HG03066 (cell line): ENCODE results near the gene DNM1.
"Not testable (repeated sequence)": the region's sequence is repeated elsewhere in the genome, so short reads cannot be mapped to it uniquely, and the experiment has no call there.

Experiments
- ATAC-seq: cut with Tn5 transposase; IDR thresholded peaks from one replicate; pipeline ENCODE4 v1.9.1; 2021; ENCODE audit warnings: low read depth; ENCODE audit not compliant: unreplicated experiment

Gene DNM1

GRCh38 chr9:128219831-128220230 lies 16.7 kb downstream of the DNM1 start:
- ATAC-seq: no peak

GRCh38 chr9:128222026-128222425 lies 18.8 kb downstream of the DNM1 start:
- no peak for ATAC-seq

DNA sequence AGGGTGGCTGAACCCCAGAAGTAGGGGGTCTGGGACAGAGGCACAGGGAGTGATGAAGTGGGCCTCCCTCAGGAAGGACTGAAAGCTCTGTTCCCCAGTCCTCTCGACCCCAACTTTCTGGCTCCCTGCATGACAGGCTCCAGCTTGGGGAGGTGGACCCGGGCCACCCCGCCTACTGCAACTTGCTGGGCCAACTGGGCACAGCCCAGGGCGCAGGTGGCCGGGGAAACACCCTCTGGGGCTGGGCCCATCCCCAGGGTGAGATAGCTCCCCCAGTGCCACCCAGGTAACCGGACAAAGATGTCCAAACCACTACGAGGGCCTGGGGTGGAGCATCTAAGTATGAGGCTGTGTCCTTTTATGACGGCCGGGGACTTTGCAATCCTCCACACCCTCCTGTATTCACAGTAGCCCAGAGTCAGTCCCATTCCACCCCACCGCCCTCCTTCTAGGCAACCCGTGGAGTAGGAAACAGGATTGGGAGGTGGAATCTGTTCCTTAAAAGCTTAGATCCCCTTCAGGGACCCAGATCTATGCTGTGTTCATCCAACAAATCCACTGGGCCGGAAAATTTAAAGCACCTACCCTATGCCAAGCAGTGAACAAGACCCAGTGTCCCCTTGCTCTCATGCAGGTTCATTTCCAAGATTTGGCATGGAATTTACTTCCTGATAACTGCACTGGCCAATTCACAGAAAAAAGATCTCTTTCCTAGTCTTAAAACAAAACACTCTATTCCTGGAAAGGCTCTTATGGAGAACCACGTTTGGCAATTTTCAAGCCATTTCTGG lies 19.9 kb downstream of the DNM1 start:
- no peak for ATAC-seq

DNA sequence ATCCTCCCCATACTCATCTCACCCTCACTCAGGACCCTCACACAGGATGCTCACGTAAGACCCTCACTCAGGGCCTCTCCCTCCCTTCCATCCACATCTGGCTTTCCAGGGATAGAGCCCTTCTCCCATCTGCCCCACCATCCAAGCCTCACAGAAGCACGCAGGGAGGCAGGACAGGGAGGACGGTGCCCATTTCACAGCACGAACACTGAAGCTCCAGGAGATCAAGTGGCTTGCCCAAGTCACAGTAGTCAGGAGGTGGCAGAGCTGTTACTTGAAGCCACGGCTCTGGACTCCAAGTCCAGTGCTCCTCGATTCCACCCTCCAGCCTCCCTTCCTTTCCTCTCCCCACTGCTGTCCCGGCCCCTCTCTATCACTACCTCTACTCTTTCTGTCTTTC lies 21.7 kb downstream of the DNM1 start:
- ATAC-seq: no peak

- ATAC-seq: no peak
Observed at GRCh38 chr9:128225770-128226411, 22.7 kb downstream of the DNM1 start.

- no peak for ATAC-seq
Observed at GRCh38 chr9:128226412-128226801, 23.2 kb downstream of the DNM1 start.

DNA sequence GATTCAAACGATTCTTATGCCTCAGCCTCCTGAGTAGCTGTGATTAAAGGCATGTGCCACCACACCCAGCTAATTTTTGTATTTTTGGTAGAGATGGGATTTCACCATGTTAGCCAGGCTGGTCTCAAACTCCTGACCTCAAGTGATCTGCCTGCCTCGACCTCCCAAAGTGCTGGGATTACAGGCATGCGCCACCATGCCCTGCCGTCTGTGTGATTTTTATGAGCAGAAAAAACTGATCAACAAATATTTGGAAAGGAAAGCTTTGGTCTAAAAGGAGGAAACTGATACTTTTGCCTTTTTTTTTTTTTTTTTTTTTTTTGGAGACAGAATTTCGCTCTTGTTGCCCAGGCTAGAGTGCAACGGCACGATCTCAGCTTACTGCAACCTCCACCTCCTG lies 27.7 kb downstream of the DNM1 start:
- not testable (repeated sequence) for ATAC-seq

- no peak for ATAC-seq
Observed at GRCh38 chr9:128231638-128232527, 28.7 kb downstream of the DNM1 start.

DNA sequence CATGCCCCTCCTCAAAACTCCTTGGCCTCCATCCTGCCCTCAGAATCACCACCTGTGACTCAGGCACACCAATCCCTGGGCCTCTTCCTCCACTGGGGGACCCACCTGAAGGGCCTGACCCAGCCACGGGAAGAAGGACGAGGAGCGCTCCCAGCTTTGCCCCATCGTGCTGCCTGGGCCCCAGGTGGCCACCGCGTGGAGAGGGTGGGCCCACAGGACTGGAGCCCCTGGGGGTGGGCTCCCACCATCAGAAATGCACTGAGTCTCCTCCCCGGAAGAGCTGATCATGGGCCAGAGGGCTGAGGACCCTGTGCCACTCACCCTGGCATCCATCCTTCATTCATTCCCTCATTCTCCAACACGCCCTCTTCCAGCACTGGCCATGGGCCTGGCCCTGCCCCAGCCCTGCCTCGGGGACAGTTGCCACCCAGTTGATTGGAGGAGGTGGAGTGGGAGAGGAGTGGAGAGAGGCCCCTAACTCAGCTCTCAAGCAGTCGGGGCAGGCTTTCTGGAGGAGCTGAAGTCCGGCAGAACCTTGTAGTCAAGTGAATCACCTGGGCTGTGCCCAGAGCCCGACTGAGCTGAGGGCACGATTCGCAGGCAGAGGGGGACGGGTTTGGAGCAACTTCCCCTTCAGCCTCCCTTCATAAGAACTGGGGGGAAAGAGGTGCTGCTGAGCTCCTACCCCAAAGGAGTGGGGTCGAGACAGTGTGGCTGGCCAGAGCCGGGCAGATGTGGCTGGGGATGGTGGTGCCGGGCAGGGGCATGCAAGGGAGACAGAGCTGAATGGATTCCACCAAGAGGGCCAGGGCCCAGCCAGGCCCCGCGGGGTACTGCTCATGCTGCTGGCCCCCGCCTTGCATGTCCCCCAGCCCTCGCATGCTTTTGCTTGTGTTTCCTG lies 29.6 kb downstream of the DNM1 start:
- no peak for ATAC-seq

GRCh38 chr9:128233817-128234406 lies 30.7 kb downstream of the DNM1 start:
- no peak for ATAC-seq

DNA sequence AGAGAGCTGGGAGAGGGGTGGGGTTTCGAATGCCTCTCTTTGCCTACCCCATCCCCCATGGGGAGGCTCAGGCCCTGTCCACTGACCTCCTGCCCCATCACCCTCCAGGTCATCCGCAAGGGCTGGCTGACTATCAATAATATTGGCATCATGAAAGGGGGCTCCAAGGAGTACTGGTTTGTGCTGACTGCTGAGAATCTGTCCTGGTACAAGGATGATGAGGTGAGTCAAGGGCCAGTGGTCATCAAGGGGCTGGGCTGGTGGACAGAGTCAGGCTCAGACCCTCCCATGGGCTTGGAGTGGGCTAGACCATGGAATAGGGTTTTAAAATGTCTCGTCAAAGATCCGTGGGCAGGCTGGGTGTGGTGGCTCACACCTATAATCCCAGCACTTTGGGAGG lies 38.9 kb downstream of the DNM1 start:
- ATAC-seq: no peak

- no peak for ATAC-seq
Observed at GRCh38 chr9:128242828-128243214, 39.6 kb downstream of the DNM1 start.

- ATAC-seq: no peak
Observed at GRCh38 chr9:128243215-128244018, 40.2 kb downstream of the DNM1 start.

DNA sequence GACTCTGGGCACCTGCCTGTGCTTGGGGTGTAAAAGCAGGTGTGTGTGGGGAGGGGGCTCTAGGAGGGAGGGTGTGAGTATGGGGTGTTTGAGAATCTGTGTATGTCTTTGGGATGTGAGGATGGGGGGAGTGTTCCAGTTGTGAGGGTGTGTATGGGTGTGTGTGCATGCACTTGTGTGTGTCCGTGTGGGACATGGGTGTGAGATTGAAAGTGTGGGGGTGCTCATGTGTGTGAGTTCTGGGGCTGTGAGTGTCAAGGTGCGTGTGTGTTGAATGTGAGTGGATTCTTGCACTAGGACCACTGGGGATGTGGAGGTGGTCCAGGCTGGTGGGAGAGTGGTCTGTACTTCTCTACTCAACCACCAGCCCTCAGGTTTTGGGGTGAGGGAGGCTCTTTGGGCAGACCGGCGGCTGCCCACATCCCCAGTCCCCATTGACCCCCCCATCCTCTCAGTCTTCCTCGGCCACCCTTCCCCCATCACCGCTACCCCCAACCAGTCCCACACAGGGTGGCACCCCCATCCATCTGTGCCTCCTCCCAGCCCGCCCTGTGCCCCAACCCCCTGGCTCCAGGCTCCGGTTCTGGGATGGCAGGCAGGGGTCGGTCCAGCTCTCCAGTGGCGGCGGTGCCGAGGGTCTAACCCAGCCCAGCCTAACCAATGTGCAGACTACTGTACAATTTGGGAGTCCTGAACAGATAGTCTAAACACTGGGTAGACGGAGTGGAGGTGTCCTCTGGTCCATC lies 41.1 kb downstream of the DNM1 start:
- no peak for ATAC-seq

DNA sequence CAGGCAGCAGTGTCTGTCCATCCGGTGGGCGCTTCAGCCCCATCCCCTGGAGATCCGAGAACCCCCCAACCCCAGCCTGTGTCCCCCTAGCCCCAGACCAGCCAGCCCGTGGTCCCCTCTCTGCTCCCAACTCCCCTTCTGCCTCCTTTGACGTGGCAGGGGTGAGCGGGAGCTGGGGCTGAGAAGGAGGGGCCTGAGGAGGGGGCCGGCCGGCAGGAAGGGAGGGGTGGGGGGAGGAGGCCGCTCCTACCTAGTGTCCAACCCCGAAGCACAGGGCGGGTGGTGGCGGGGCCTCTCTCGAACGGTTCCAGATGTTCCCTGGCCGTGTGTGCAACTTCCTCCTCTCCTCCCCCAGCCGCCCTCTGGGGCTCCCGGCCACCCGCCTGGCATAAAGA lies 41.7 kb downstream of the DNM1 start:
- ATAC-seq: no peak

DNA sequence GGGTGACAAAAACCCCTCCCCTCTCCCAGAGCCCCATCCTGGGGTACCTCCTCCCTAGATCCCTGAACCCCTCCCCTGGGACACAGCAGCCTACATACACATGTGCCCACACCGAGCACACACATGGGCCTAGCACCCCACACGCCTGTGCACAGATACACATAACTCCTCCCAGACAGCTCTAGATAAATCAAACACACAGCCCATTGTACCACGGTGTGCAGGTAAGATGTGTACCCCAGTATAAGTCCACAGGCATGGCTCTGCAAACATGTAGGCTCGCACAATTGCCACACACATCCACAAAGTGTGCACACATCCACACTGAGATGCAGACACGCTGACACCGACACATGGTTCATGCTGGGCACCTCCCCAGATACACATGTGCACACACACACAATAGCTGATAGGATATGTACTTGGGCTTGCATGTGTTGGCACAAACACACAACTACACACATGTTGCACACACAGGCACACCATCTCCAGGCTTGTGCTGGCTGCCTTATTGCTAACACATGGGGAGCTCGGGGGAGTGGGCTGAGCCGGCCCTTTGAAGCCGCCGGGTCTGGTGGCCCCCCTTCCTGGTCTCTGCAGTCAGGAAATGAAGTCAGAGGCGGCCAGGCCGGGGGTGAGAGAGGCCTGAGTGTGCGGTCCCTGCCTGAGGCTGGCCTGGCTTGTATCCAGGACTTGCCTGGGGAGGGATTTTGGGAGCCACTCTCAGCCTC lies 42.4 kb downstream of the DNM1 start:
- no peak for ATAC-seq

DNA sequence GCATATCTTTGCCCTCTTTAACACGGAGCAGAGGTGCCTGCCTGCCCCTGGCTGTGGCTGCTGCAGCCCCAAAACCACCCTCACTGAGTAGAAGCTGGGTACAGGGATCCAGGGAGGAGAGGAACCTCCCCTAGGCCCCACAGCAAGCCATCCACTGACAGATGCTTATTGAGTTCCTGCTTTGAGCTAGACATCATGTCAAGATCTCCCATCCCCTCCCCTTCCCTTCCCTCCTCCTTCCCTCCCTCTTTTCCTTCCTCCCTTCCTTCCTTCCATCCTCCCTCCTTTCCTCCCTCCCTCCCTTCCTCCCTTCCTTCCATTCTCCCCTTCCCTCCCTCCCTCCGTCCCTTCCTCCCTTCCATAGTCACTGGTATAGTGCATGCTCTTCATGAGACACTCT lies 43.3 kb downstream of the DNM1 start:
- ATAC-seq: no peak
